Measurements from ENCODE around the gene AVPR2. TPM values are rescaled to one million over a fixed set of nuclear protein-coding genes. Genes with fewer than 3 reads are reported as not detected.

AVPR2 gene
- not detected in 2 replicates for total RNA-seq (2014; rRNA removed; shearing (Covaris generic))

DNA sequence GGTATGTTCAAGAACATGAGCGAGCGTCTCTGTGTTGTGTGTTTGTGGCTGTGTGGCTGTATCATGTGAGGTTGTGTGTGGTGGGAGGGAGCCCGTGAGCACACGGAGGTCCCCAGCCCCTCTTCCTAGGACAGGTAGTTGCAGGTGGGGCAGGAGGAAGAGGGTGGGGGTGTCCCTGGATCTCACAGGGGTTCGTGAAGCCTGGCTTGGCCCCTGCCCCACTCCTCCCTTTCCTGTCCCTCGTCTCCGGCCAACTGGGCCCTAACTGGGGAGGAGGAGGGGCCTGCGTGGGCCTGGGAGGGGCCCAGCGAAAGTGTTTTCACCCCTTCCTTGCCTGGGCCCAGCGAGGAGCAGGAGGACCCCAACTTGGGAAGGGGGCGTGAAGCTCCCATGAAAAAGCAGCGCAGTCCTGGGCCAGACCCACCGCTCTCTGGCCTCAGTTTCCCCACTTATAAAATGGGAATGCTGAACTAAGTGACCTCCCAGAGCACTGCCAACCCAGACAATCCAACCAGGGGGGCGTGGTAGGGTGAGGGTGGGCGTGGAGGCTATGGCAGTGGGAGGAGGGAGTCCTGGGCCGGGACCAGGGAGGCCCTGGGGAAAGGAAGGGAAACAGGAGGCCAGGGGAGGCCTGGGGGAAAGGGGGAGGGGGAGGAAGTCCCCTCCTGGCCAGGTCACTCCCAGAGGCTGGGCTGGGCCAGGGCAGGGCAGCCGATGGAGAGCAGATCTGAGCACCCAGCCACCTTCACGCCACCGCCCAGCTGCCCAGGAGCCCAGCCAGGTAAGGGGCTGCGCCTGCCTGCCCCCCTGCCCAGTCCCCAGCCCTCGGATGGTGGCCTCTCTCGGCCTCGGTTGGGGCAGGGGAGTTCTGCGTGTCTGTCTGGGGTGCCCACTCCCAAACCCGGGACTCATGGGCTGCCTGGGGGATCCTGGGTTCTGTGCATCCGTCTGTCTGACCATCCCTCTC is at the start of gene AVPR2:
AVPR2 (plus strand) TSS at position 683 of the 967 bp plus-strand sequence. CDS start 473 bp downstream, outside the sequence.
- no peak within 1 kb of the TSS for H3K4me3 ChIP-seq (ENCODE audit: insufficient read depth, low read depth, low read length)
- H3K27me3 ChIP-seq (ENCODE audit: control insufficient read depth, insufficient read depth, low read length) = no peaks in the 10 kb centered on the region
- no peaks in the 10 kb centered on the region; the same call in 1 of the 2 replicates for H3K36me3 ChIP-seq (replicated peaks; ENCODE audit: control insufficient read depth, insufficient read depth, low read length)
- DNase-seq = peak; percentile 66

DNA sequence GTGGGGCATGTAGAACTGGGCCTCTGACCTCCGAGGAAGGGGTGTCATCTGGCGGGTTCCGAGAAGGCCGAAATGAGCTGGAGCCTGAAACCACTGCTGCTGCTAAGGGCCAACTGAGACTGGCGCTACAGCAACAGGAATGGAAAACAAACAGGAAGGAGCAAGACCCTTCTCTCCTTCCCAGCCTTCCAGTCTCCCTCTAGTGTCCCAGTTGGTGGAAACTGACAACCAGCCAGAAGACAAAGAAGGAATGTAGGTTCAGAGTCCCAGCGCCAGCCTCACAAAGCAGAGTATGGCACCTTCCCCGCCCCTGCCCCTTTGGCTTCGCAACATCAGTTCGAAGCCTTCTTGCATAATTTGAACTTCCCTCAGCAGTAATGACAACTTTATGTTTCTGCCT is 49.8 kb upstream of the AVPR2 start:
- H3K36me3 ChIP-seq (replicated peaks; ENCODE audit: control insufficient read depth, insufficient read depth, low read length) = no peaks in the 10 kb centered on the region
- DNase-seq = peak; percentile 19
- no peak overlapping the region for H3K4me3 ChIP-seq (ENCODE audit: insufficient read depth, low read depth, low read length)
- no peaks in the 10 kb centered on the region for H3K27me3 ChIP-seq (ENCODE audit: control insufficient read depth, insufficient read depth, low read length)

DNA sequence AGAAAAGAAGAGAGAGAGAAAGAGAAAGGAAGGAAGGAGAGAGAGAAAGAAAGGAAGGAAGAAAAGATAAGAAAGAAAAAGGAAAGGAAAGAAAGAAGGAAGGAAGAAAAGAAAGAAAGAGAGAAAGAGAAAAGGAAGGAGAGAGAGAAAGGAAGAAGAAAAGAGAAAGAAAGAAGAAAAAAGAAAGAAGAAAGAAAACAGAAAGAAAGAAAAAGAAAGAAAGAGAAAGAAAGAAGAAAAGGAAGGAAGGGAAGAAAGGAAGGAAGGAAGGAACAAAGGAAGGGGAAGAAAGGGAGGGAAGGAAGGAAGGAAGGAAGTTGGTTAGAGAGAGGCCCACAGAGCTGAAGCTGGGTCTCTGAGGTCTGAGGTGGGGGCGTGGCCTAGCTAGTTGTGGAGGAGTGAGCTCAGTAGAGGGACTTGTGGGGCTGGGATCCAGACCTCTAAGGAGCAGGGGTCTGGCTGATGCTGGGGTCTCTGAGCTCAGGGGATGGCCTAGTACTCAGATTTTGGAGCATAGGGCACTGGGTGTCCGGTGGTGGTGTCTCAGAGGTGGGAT is 47.0 kb upstream of the AVPR2 start:
- Histone ChIP-seq H3K27me3 (ENCODE audit: control insufficient read depth, insufficient read depth, low read length) (no peaks in the 10 kb centered on the region), H3K4me3 (ENCODE audit: insufficient read depth, low read depth, low read length) (no peak overlapping the region), H3K36me3 (replicated peaks; ENCODE audit: control insufficient read depth, insufficient read depth, low read length) (no peaks in the 10 kb centered on the region)
- peak; percentile 16 for DNase-seq

GRCh38 chrX:153861151-153861550 is 43.3 kb upstream of the AVPR2 start:
- peak; percentile 41 for DNase-seq
- no peaks in the 10 kb centered on the region for H3K36me3 ChIP-seq (replicated peaks; ENCODE audit: control insufficient read depth, insufficient read depth, low read length)
- H3K4me3 ChIP-seq (ENCODE audit: insufficient read depth, low read depth, low read length) = no peak overlapping the region
- H3K27me3 ChIP-seq (ENCODE audit: control insufficient read depth, insufficient read depth, low read length) = no peaks in the 10 kb centered on the region

GRCh38 chrX:153861733-153862310 is 42.7 kb upstream of the AVPR2 start:
- Histone ChIP-seq H3K4me3 (ENCODE audit: insufficient read depth, low read depth, low read length) (no peak overlapping the region), H3K36me3 (replicated peaks; ENCODE audit: control insufficient read depth, insufficient read depth, low read length) (no peaks in the 10 kb centered on the region), H3K27me3 (ENCODE audit: control insufficient read depth, insufficient read depth, low read length) (no peaks in the 10 kb centered on the region)
- peak; percentile 49 for DNase-seq

GRCh38 chrX:153862369-153863250 is 41.9 kb upstream of the AVPR2 start:
- H3K27me3 ChIP-seq (ENCODE audit: control insufficient read depth, insufficient read depth, low read length) = no peaks in the 10 kb centered on the region
- no peak overlapping the region for H3K4me3 ChIP-seq (ENCODE audit: insufficient read depth, low read depth, low read length)
- DNase-seq = peak; percentile 75
- H3K36me3 ChIP-seq (replicated peaks; ENCODE audit: control insufficient read depth, insufficient read depth, low read length) = no peaks in the 10 kb centered on the region

GRCh38 chrX:153863251-153863991 is 41.1 kb upstream of the AVPR2 start:
- Histone ChIP-seq H3K36me3 (replicated peaks; ENCODE audit: control insufficient read depth, insufficient read depth, low read length) (no peaks in the 10 kb centered on the region; the same call in 1 of the 2 replicates), H3K27me3 (ENCODE audit: control insufficient read depth, insufficient read depth, low read length) (no peaks in the 10 kb centered on the region), H3K4me3 (ENCODE audit: insufficient read depth, low read depth, low read length) (no peak overlapping the region)
- DNase-seq = peak; percentile 65

DNA sequence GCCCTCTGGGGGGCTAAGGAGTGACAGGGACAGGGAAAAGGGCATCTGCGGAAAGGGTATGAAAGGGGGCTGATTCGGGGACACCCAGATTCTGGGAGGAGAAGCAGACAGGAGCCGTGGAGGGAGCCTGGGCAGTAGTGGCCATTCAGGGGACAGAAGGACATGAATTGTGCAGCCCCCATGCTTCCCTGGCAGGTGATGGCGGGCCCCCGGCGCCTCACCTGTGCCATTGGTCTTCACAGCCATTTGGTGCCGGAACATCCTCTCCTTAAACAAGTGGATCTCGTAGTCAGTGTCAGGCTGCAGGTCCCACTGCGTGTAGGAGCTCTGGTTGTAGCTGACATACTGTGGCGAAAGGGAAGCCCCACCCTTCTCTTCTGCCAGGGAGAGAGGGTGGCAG is 40.4 kb upstream of the AVPR2 start:
- Histone ChIP-seq H3K4me3 (ENCODE audit: insufficient read depth, low read depth, low read length) (no peak overlapping the region), H3K36me3 (replicated peaks; ENCODE audit: control insufficient read depth, insufficient read depth, low read length) (no peaks in the 10 kb centered on the region; the same call in 1 of the 2 replicates), H3K27me3 (ENCODE audit: control insufficient read depth, insufficient read depth, low read length) (no peaks in the 10 kb centered on the region)
- peak; percentile 39 for DNase-seq

GRCh38 chrX:153864561-153865320 is 39.7 kb upstream of the AVPR2 start:
- H3K36me3 ChIP-seq (replicated peaks; ENCODE audit: control insufficient read depth, insufficient read depth, low read length) = no peaks in the 10 kb centered on the region; the same call in 1 of the 2 replicates
- peak; percentile 37 for DNase-seq
- H3K27me3 ChIP-seq (ENCODE audit: control insufficient read depth, insufficient read depth, low read length) = no peaks in the 10 kb centered on the region
- no peak overlapping the region for H3K4me3 ChIP-seq (ENCODE audit: insufficient read depth, low read depth, low read length)

DNA sequence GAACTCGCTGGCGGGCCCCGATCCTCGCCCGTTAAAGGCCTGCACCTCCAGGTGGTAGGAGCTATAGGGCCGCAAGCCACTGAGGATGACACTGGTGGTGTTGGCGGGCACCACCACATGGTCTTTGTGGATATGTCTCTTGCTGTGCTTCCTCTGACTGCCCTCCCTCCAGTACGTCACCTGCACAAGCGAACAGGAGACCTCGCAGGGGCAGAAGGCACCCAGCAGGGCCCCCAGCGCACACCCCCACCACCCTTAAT is 39.2 kb upstream of the AVPR2 start:
- Histone ChIP-seq H3K4me3 (ENCODE audit: insufficient read depth, low read depth, low read length) (no peak overlapping the region), H3K36me3 (replicated peaks; ENCODE audit: control insufficient read depth, insufficient read depth, low read length) (no peaks in the 10 kb centered on the region; the same call in 1 of the 2 replicates), H3K27me3 (ENCODE audit: control insufficient read depth, insufficient read depth, low read length) (no peaks in the 10 kb centered on the region)
- peak; percentile 35 for DNase-seq

- no peak for DNase-seq
- no peaks in the 10 kb centered on the region; the same call in 1 of the 2 replicates for H3K36me3 ChIP-seq (replicated peaks; ENCODE audit: control insufficient read depth, insufficient read depth, low read length)
- no peak overlapping the region for H3K4me3 ChIP-seq (ENCODE audit: insufficient read depth, low read depth, low read length)
- no peaks in the 10 kb centered on the region for H3K27me3 ChIP-seq (ENCODE audit: control insufficient read depth, insufficient read depth, low read length)
These were observed 38.8 kb upstream of the AVPR2 start for GRCh38 chrX:153865685-153866084.

DNA sequence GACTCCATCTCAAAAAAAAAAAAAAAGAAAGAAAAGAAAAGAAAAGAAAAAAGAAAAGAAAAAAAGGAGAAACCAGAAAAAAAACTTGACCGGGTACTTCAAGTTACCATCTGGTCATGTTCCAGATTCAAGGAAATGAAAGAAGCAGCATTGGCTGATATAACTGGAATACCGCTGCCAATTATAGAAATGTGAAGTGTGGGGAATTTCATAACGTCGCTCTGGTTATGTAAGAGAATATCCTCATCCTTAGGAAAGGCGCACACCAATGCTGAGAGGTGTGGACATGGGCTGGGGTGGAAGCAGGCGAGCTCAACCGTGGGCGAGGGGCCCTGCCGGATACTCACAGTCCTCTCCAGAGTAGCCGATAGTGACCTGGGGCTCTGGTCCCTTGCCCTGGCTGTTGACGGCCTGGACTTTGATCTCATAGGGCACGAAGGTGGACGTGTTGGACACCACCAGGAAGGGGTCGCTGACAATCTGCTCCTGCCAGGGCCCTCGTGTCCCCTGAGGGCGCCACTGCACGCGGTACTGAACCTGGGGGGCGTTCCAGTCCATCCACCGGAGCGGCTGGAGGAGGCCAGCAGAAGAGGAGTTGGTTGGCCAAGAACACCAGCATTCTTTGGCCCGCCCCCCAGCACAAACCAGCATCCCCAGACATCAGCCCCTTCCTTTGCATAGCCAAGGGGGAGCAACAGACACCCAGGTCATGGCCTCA is 38.0 kb upstream of the AVPR2 start:
- H3K4me3 ChIP-seq (ENCODE audit: insufficient read depth, low read depth, low read length) = no peak overlapping the region
- no peak for DNase-seq
- no peaks in the 10 kb centered on the region for H3K27me3 ChIP-seq (ENCODE audit: control insufficient read depth, insufficient read depth, low read length)
- H3K36me3 ChIP-seq (replicated peaks; ENCODE audit: control insufficient read depth, insufficient read depth, low read length) = no peaks in the 10 kb centered on the region; the same call in 1 of the 2 replicates

GRCh38 chrX:153867139-153867538 is 37.3 kb upstream of the AVPR2 start:
- no peaks in the 10 kb centered on the region; the same call in 1 of the 2 replicates for H3K36me3 ChIP-seq (replicated peaks; ENCODE audit: control insufficient read depth, insufficient read depth, low read length)
- H3K27me3 ChIP-seq (ENCODE audit: control insufficient read depth, insufficient read depth, low read length) = no peaks in the 10 kb centered on the region
- no peak overlapping the region for H3K4me3 ChIP-seq (ENCODE audit: insufficient read depth, low read depth, low read length)
- peak; percentile 17 for DNase-seq
